Lung (tissue), 12 donors: ENCODE data around the gene DNMT3A. TPM values are rescaled to one million over a fixed set of nuclear protein-coding genes. Genes with fewer than 3 reads are reported as not detected.

Experiments
- ATAC-seq: fragments of 200-7000 bp; cut with Tn5 transposase; one replicate; pipeline ENCODE4 v1.9.1; 2020; ENCODE audit warnings: moderate number of reproducible peaks; ENCODE audit not compliant: insufficient read depth, low FRiP score
- DNase-seq, 3 donors: peaks; one replicate each; pipeline ENCODE4 v3.0.0-alpha.2; 2013 to 2017
- H3K27ac ChIP-seq, 2 donors: one replicate each; pipeline ENCODE4 v1.5.1; 2013; ENCODE audit warnings: mild to moderate bottlenecking in 2 of 2, moderate library complexity in 2 of 2, control low read depth in 1 of 2, inconsistent platforms in 1 of 2, low read depth in 1 of 2, low read length in 1 of 2
- H3K27me3 ChIP-seq, 3 donors: one replicate each; pipeline ENCODE4 v1.5.1; 2013; ENCODE audit warnings: low read length in 2 of 3; ENCODE audit not compliant: control insufficient read depth in 3 of 3, insufficient read depth in 3 of 3
- H3K36me3 ChIP-seq, 4 donors: one replicate each; pipeline ENCODE4 v1.5.1; 2013; ENCODE audit warnings: low read length in 4 of 4, mild to moderate bottlenecking in 1 of 4, moderate library complexity in 1 of 4; ENCODE audit not compliant: control insufficient read depth in 4 of 4, insufficient read depth in 4 of 4
- H3K4me1 ChIP-seq, 5 donors: one replicate each; pipeline ENCODE4 v1.5.1; 2013; ENCODE audit warnings: low read length in 5 of 5, mild to moderate bottlenecking in 2 of 5, moderate library complexity in 1 of 5; ENCODE audit not compliant: control insufficient read depth in 5 of 5, insufficient read depth in 5 of 5
- H3K4me3 ChIP-seq: one replicate; pipeline ENCODE4 v1.5.1; 2013; ENCODE audit warnings: mild to moderate bottlenecking, control low read depth, moderate library complexity
- H3K9ac ChIP-seq, 2 donors: one replicate each; pipeline ENCODE4 v1.5.1; 2013; ENCODE audit warnings: low read length in 2 of 2, control low read depth in 1 of 2; ENCODE audit not compliant: insufficient read depth in 1 of 2
- H3K9me3 ChIP-seq, 4 donors: one replicate each; pipeline ENCODE4 v1.5.1; 2013; ENCODE audit warnings: low read length in 3 of 4, mild to moderate bottlenecking in 1 of 4, moderate library complexity in 1 of 4; ENCODE audit not compliant: control insufficient read depth in 4 of 4, insufficient read depth in 3 of 4
- WGBS, 2 donors: extraction: QIAGEN DNeasy Blood & Tissue Kit; methylation state at CpG; one replicate each; pipeline ENCODE4 v1.1.7; 2013; 5-methylcytosine and 5-hydroxymethylcytosine counted together
- polyA plus RNA-seq, 2 donors: library from polyadenylated mRNA; stranded (reverse); fragments of 200-250 nt; gene quantifications; one replicate each; pipeline ENCODE4 v1.2.1, GENCODE V29; 2013
- total RNA-seq, 2 donors: library from RNA; depleted of rRNA in 1 of 2; stranded (reverse); fragments of >200 nt in 1 of 2; gene quantifications; one replicate each; pipeline ENCODE4 v1.2.1, GENCODE V29; 2014 to 2021
- TF ChIP-seq, protein P1 (sequence below): IDR thresholded peaks from 2 replicates; pipeline ENCODE4 v1.5.1; 2012; ENCODE audit warnings: mild to moderate bottlenecking; ENCODE audit errors: control extremely low read depth, extremely low read depth
- donor health status: control.
- donor health status: control.
- donor health status: Bipolar disorder and iron deficiency.
- donor health status: healthy.
- donor health status: DM: yes; HTN: yes; CAD: no.

The DNMT3A gene
- total and polyA plus RNA-seq, 4 donors, result 9.2 to 61.0 (median 26.9) TPM

DNA sequence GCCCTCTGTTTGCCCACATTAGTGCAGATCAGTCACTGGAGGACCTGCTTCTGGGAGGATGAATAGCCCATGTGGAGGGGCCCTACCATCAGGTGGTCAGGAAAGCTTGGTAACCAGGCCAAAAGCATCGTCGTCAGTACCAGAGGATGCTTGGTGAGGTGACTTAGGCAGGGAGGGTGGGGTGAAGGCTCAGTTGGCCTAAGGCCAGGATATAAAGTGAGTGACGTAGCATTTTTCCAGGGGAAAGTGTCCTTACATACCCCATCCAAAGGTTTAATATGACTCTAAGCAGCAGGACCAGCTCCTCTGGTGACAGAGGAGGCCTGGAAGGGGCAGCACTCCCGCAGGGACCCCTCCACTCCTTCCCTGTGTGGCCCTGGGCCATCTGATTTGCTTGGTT, 27.7 kb upstream of the DNMT3A start:
- Histone ChIP-seq H3K9me3 (no peaks in the 10 kb centered on the region), H3K4me1 (peaks cover 0 to 4% (median 0%) of the 10 kb centered on the region in 5 donors), H3K27me3 (no peaks in the 10 kb centered on the region), H3K36me3 (no peaks in the 10 kb centered on the region), H3K27ac (no peak overlapping the region), H3K4me3 (no peak overlapping the region), H3K9ac (no peak overlapping the region)
- 70 to 73% methylated on average over 4 of the region's 4 CpGs for whole genome bisulfite sequencing, 2 donors
- TF ChIP-seq, protein P1, sequence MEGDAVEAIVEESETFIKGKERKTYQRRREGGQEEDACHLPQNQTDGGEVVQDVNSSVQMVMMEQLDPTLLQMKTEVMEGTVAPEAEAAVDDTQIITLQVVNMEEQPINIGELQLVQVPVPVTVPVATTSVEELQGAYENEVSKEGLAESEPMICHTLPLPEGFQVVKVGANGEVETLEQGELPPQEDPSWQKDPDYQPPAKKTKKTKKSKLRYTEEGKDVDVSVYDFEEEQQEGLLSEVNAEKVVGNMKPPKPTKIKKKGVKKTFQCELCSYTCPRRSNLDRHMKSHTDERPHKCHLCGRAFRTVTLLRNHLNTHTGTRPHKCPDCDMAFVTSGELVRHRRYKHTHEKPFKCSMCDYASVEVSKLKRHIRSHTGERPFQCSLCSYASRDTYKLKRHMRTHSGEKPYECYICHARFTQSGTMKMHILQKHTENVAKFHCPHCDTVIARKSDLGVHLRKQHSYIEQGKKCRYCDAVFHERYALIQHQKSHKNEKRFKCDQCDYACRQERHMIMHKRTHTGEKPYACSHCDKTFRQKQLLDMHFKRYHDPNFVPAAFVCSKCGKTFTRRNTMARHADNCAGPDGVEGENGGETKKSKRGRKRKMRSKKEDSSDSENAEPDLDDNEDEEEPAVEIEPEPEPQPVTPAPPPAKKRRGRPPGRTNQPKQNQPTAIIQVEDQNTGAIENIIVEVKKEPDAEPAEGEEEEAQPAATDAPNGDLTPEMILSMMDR, result no peak
- no peak for DNase-seq
- ATAC-seq, result no peak

DNA sequence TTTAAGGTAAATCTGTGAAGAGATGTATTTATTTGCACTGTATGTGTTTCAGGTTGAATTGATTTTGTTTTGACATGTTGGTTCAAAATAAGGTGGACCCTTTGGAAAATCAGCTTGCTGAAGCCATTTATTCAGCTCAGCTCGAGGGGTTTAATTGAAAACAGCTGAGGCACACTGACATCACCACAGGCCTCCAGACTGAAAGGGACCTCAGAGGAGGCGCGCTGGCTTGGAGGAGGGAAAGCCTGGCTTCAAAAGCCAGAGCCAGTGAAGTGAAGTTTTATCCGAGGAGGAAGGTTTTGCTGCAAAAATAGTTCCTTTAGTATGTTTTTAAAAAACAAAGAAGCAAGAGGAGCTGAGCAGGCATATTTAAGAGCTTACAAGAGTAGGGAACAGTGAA, 26.9 kb upstream of the DNMT3A start:
- DNase-seq, result no peak
- H3K9me3 ChIP-seq, result no peaks in the 10 kb centered on the region
- TF ChIP-seq, protein P1, result no peak
- H3K9ac ChIP-seq, result no peak overlapping the region
- H3K27ac ChIP-seq, result no peak overlapping the region
- no peak for ATAC-seq
- peaks cover 0 to 4% (median 0%) of the 10 kb centered on the region in 5 donors for H3K4me1 ChIP-seq
- no peaks in the 10 kb centered on the region for H3K36me3 ChIP-seq
- H3K4me3 ChIP-seq, result no peak overlapping the region
- H3K27me3 ChIP-seq, result no peaks in the 10 kb centered on the region
- 80 to 89% methylated on average over 4 of the region's 4 CpGs for WGBS, 2 donors

DNA sequence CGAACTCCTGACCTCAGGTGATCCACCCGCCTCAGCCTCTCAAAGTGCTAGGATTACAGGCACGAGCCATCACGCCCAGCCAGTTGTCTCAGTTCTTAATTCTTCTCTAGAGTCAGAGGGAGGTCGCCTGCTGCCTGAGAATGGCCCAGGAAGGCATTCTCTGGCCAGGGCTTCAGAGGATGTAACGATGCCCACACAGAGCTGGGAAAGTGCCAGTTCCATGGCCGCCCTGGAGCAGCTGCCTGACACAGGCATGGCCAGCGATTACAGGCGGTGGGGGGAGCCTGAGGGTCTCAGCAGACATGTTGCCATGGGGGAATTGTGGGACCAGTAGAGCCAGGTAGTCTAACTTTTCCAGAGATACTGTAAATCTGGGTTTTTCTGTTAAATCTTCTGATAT, 25.6 kb upstream of the DNMT3A start:
- Histone ChIP-seq H3K9me3 (no peaks in the 10 kb centered on the region), H3K4me1 (peaks cover 0 to 4% (median 0%) of the 10 kb centered on the region in 5 donors), H3K36me3 (no peaks in the 10 kb centered on the region), H3K27me3 (no peaks in the 10 kb centered on the region), H3K27ac (no peak overlapping the region), H3K9ac (no peak overlapping the region), H3K4me3 (no peak overlapping the region)
- TF ChIP-seq, protein P1, result no peak
- no peak for DNase-seq
- WGBS, 2 donors, result 85 to 91% methylated on average over 9 of the region's 9 CpGs
- ATAC-seq, result no peak

DNA sequence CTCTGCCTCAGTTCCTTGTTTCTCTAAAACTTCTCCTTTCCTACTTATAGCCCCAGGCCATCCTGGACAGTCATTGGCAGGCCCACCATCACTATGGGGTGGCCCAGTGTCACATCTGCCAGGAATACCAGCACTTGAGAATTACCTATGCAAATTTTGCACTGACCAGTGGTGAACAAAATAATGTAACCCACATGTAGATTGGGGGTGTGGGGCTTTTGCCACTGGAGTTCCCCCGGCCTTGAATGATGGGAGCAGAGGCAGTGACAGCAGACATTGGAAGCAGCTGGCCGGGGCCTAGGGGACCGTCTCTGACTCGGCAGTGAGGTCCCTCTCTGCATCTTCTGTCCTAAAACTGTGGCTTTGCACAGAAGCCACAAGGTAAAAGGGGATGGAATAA, 24.9 kb upstream of the DNMT3A start:
- ATAC-seq (no peak), DNase-seq (no peak)
- TF ChIP-seq, protein P1, result no peak
- H3K36me3 ChIP-seq, result no peaks in the 10 kb centered on the region
- no peak overlapping the region for H3K9ac ChIP-seq
- H3K4me1 ChIP-seq, result peaks cover 0 to 4% (median 0%) of the 10 kb centered on the region in 5 donors
- H3K27ac ChIP-seq, result no peak overlapping the region
- no peaks in the 10 kb centered on the region for H3K9me3 ChIP-seq
- WGBS, 2 donors, result 90 to 98% methylated on average over 4 of the region's 4 CpGs
- no peak overlapping the region for H3K4me3 ChIP-seq
- no peaks in the 10 kb centered on the region for H3K27me3 ChIP-seq
